ENCODE data around the gene YTHDF2. TPM values are rescaled to one million over a fixed set of nuclear protein-coding genes. Genes with fewer than 3 reads are reported as not detected.

The YTHDF2 gene
- total and polyA plus RNA-seq, 9 of the 15 experiments (the other 6 are each of a cell fraction or from before 2014, with no cell fraction given), result 41.0 to 111 (median 83.3) TPM

GRCh38 chr1:28782011-28782410 is 45.3 kb downstream of the YTHDF2 start:
- peak overlapping the region in 1 of 2 experiments; percentile 59; a peak in 1 of 4 replicates for H3K9ac ChIP-seq (ENCODE audit: insufficient read depth in 1 of 2, low read depth in 2 of 2, low read length in 2 of 2)
- CTCF ChIA-PET (ENCODE audit: low intra/inter-chr PET ratio), result no interaction called here
- DNase-seq (ENCODE audit: extremely low read depth in 1 of 4, low spot score in 3 of 4), result peak in 1 of 4 experiments; percentile 44
- peak; percentile 24; the same call in 1 of the 3 replicates for ATAC-seq
- no peaks in the 10 kb centered on the region for H3K79me2 ChIP-seq (ENCODE audit: control insufficient read depth, insufficient read depth, low read length)
- no TSS peak for BruUV-seq (replicated peaks)
- 0 out of 2 replicates have a peak overlapping the region, but pooled peaks have one; percentile 3 for H3K4me2 ChIP-seq (ENCODE audit: insufficient read depth, low read length)
- 14% methylated on average over 3 of the region's 3 CpGs for WGBS (ENCODE audit: insufficient coverage, low coverage, missing lambda C conversion rate)
- POLR2A ChIA-PET, result interaction anchor here (0.7 to 2.3 kb wide), 8 partner anchors 8 to 133 kb away, joined by 3 to 9 read pairs (median 4); partner anchors contain the start of gene RNU11
- H3K4me1 ChIP-seq (replicated peaks in 1 of 2; ENCODE audit: control insufficient read depth in 2 of 2, insufficient read depth in 2 of 2, low read length in 2 of 2), result peaks cover 14 to 16% of the 10 kb centered on the region in 2 experiments
- intact Hi-C loops (cut with micrococcal nuclease), result no loop called here
- no peaks in the 10 kb centered on the region for H3K36me3 ChIP-seq (ENCODE audit: control insufficient read depth, insufficient read depth, low read length)
- no peaks in the 10 kb centered on the region for H4K20me1 ChIP-seq (replicated peaks; ENCODE audit: control insufficient read depth, insufficient read depth, low read length)
- H3K9me1 ChIP-seq (ENCODE audit: control insufficient read depth, insufficient read depth, low read length), result no peaks in the 10 kb centered on the region
- H3K4me3 ChIP-seq, result no peak overlapping the region
- no peaks in the 10 kb centered on the region for H3K27me3 ChIP-seq (ENCODE audit: control insufficient read depth in 2 of 2, insufficient read depth in 2 of 2, low read length in 2 of 2)
- FAIRE-seq, result no peak
- 0 out of 4 replicates have a peak, but pooled peaks of 1 of the 2 experiments have one; percentile 18 for TF ChIP-seq RCOR1 (IDR thresholded peaks at IDR 0.05; ENCODE audit: borderline replicate concordance in 1 of 2, low read depth in 2 of 2, low read length in 2 of 2)
- TF ChIP-seq ZNF232 (CRISPR knock-in tag; IDR thresholded peaks at IDR 0.05), result no peak
- TF ChIP-seq MEF2D (tag; conservative IDR thresholded peaks at IDR 0.05; ENCODE audit: low read depth), result 0 out of 2 replicates have a peak, but pooled peaks have one; percentile 10
- no peak overlapping the region for H3K27ac ChIP-seq (ENCODE audit: extremely low read depth, low read depth, low read length)
- no peak overlapping the region for H2AFZ ChIP-seq (ENCODE audit: low read depth, low read length)
- no peaks in the 10 kb centered on the region for H3K9me3 ChIP-seq (replicated peaks; ENCODE audit: control insufficient read depth, insufficient read depth, low read depth, low read length)
- in situ Hi-C loops (cut with MboI), result loop anchor here (5.0 to 10.0 kb wide), 3 partner anchors 60 to 403 kb away; partner anchors contain the start of gene SRSF4

- Histone ChIP-seq H3K4me3 (no peak overlapping the region), H3K9me3 (replicated peaks; ENCODE audit: control insufficient read depth, insufficient read depth, low read depth, low read length) (no peaks in the 10 kb centered on the region), H4K20me1 (replicated peaks; ENCODE audit: control insufficient read depth, insufficient read depth, low read length) (no peaks in the 10 kb centered on the region), H3K79me2 (ENCODE audit: control insufficient read depth, insufficient read depth, low read length) (no peaks in the 10 kb centered on the region), H3K27me3 (ENCODE audit: control insufficient read depth in 2 of 2, insufficient read depth in 2 of 2, low read length in 2 of 2) (no peaks in the 10 kb centered on the region), H3K4me2 (ENCODE audit: insufficient read depth, low read length) (no peak overlapping the region), H3K4me1 (replicated peaks in 1 of 2; ENCODE audit: control insufficient read depth in 2 of 2, insufficient read depth in 2 of 2, low read length in 2 of 2) (peaks cover 14 to 16% of the 10 kb centered on the region in 2 experiments), H3K9me1 (ENCODE audit: control insufficient read depth, insufficient read depth, low read length) (no peaks in the 10 kb centered on the region), H3K36me3 (ENCODE audit: control insufficient read depth, insufficient read depth, low read length) (no peaks in the 10 kb centered on the region), H3K27ac (ENCODE audit: extremely low read depth, low read depth, low read length) (no peak overlapping the region), H2AFZ (ENCODE audit: low read depth, low read length) (no peak overlapping the region), H3K9ac (ENCODE audit: insufficient read depth in 1 of 2, low read depth in 2 of 2, low read length in 2 of 2) (no peak overlapping the region)
- in situ Hi-C loops (cut with MboI) (loop anchor here (5.0 to 10.0 kb wide), 3 partner anchors 59 to 401 kb away; partner anchors contain the start of gene SRSF4), intact Hi-C loops (cut with micrococcal nuclease) (no loop called here)
- WGBS (ENCODE audit: insufficient coverage, low coverage, missing lambda C conversion rate), result 17% methylated on average over 2 of the region's 2 CpGs
- DNase-seq (ENCODE audit: extremely low read depth in 1 of 4, low spot score in 3 of 4), result peak in 3 of 4 experiments; percentile 28 to 41 (median 41)
- no TSS peak for BruUV-seq (replicated peaks)
- CTCF ChIA-PET (ENCODE audit: low intra/inter-chr PET ratio), result interaction anchor here (0.6 kb wide), 1 partner anchor 67 kb away, joined by 4 read pairs; no protein-coding TSS in a partner anchor
- POLR2A ChIA-PET, result interaction anchor here (0.6 to 3.0 kb wide), 6 partner anchors 9 to 203 kb away, joined by 3 to 19 read pairs (median 4); partner anchors contain the start of gene RNU11
- no peak for ATAC-seq
- FAIRE-seq, result no peak
- TF ChIP-seq NR1H2 (CRISPR knock-in tag; IDR thresholded peaks at IDR 0.05) (no peak), U2AF2 (optimal IDR thresholded peaks at IDR 0.05; ENCODE audit: low read depth, low read length) (no peak), ZNF197 (CRISPR knock-in tag; IDR thresholded peaks at IDR 0.05; ENCODE audit: low read depth) (no peak), HNRNPUL1 (IDR thresholded peaks at IDR 0.05; ENCODE audit: low read length) (no peak), ZBTB8A (IDR thresholded peaks at IDR 0.05; ENCODE audit: partially characterized antibody) (no peak), SIN3A (IDR thresholded peaks at IDR 0.05; ENCODE audit: borderline replicate concordance in 2 of 2, control insufficient read depth in 1 of 2, low read depth in 2 of 2, low read length in 2 of 2) (no peak), ZNF444 (CRISPR knock-in tag; IDR thresholded peaks at IDR 0.05) (no peak)
- TF ChIP-seq, protein P1, sequence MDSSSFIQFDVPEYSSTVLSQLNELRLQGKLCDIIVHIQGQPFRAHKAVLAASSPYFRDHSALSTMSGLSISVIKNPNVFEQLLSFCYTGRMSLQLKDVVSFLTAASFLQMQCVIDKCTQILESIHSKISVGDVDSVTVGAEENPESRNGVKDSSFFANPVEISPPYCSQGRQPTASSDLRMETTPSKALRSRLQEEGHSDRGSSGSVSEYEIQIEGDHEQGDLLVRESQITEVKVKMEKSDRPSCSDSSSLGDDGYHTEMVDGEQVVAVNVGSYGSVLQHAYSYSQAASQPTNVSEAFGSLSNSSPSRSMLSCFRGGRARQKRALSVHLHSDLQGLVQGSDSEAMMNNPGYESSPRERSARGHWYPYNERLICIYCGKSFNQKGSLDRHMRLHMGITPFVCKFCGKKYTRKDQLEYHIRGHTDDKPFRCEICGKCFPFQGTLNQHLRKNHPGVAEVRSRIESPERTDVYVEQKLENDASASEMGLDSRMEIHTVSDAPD (CRISPR knock-in tag; IDR thresholded peaks at IDR 0.05), result no peak
Measured at GRCh38 chr1:28783363-28783762, 46.6 kb downstream of the YTHDF2 start.
